Epithelial cell of prostate (primary cell): ENCODE data around the gene VAT1L.
"Not testable (repeated sequence)": the region's sequence is repeated elsewhere in the genome, so short reads cannot be mapped to it uniquely, and the experiment has no call there.

Experiments used
- DNase-seq: peaks from one replicate; pipeline ENCODE4 v3.0.0-alpha.2; 2011; ENCODE audit warnings: low read depth, low spot score
- H3K27ac ChIP-seq: fragments of 450-650 bp; 2 replicates; pipeline ENCODE4 v1.5.1; 2017; ENCODE audit warnings: mild to moderate bottlenecking

The VAT1L gene

DNA sequence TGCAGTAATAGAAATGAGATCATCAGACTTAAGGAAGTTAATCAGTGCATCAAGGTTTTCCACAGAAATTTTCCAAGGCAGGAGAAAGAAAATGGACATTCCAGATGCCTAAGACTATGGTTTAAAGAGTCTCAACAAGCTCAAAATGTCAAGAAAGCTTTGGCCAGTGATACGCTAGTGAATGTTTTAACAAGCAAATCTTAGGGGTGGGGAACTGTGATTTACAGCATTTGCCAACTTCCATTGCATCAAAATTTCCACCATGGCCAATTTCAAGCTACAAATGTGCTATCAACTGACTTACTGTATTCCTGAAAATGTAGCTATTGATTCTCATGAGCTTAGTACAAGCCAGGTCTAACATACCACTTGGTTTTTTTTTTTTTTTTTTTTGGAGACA lies 151.6 kb downstream of the VAT1L start:
- no peak overlapping the region for H3K27ac ChIP-seq
- DNase-seq: no peak

DNA sequence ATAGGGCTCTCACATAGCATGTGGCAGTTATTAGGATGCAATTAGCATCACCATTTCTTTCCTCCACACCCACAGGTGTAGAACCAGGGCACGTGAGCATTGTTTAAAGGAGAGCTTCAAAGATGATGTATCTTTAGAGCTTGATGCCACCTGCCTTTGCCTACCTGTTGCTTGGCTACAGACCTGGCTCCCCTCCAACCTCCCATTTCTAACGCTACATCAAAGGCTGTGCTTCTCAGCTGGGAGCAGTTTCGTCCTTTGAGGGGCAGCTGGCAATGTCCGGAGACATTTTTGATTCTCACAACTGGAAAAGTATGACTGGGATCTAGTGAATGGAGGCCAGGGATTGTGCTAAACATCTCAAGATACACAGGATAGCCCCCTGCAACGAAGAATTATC lies 155.4 kb downstream of the VAT1L start:
- DNase-seq: no peak
- H3K27ac ChIP-seq: no peak overlapping the region

DNA sequence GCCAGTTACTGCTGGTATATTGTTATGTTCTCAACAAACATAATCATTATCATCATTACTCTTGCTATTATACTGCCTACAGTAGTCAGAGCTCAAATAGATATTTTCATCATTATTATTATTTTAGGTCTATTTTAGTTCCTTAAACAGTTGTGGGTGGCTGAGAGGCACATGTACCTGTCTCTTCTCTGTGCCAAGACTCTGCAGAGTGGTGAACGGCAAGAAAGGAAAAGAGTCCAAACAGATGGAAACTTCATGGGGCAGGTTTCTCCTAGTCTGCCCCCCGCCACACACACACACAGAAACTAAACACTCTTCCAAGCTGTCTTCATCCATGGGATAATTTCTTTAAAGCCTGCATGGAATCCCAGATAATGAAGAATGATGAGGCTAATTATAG lies 156.3 kb downstream of the VAT1L start:
- no peak overlapping the region for H3K27ac ChIP-seq
- DNase-seq: no peak

DNA sequence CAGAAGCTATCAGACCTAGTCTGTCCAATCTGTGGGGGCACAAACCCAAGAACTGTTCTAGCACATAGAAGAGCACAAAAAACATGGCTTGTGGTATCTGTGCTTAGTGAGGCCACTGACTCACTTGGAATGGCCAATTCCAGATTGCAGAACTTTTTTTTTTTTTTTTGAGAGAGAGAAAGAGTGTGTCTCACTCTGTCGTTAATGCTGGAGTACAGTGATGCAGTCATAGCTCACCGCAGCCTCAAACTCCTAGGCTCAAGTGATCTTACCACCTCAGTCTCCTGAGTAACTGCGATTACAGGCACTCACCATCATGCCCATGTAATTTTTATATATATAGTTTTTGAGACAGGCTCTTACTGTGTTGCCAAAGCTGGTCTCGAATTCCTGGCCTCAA lies 156.8 kb downstream of the VAT1L start:
- no peak overlapping the region for H3K27ac ChIP-seq
- no peak for DNase-seq

DNA sequence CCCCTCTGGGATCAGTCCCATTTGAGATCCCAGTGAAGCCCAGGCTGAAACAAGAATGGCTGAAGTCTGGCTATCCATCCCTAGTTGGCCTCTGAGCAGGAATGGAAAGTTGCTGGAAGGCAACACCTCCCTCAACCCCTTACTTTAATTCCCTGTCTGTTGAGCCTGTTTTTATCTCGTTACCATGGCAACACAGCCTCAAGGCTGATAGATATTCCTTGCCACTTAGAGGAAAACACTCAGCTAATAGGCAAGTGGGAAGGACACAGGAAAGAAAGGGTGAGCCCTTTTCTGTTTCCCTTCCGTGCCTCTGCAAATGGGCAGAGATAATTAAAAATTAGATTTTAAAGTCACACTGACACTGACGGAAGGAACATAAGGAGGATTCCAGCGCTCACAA lies 158.5 kb downstream of the VAT1L start:
- no peak overlapping the region for H3K27ac ChIP-seq
- DNase-seq: no peak

DNA sequence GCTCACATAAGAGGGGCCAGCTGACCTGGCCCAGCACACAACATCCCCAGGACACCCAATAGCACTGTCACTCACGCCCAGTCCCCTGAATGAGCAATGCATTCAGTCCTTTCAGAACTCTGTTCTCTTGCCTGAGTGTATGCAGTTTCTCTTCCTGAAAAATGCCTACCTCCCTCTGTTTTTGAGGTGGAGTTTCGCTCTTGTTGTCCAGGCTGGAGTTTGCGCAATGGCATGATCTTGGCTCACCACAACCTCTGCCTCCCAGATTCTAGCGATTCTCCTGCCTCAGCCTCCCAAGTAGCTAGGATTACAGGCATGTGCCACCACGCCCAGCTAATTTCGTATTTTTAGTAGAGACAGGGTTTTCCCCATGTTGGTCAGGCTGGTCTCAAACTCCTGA lies 159.2 kb downstream of the VAT1L start:
- not testable (repeated sequence) for DNase-seq, H3K27ac ChIP-seq

DNA sequence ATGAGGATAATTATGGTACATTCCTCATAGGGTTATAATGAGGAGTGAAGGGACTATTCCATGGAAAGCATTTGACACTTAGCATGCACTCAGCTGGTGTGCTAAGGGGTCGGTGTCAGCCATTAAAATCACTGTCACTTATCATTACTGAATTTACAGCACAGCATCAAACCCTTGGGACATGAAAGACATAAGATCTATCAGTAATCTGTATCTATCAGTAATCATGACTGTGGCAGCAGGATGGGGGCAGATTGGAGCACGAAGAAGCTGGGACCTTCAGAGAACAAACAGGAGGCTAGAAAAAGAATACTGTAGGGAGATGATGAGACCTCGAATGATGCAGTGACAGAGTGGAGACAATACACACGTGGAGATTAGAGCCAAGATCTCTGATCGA lies 160.5 kb downstream of the VAT1L start:
- no peak for DNase-seq
- H3K27ac ChIP-seq: no peak overlapping the region

DNA sequence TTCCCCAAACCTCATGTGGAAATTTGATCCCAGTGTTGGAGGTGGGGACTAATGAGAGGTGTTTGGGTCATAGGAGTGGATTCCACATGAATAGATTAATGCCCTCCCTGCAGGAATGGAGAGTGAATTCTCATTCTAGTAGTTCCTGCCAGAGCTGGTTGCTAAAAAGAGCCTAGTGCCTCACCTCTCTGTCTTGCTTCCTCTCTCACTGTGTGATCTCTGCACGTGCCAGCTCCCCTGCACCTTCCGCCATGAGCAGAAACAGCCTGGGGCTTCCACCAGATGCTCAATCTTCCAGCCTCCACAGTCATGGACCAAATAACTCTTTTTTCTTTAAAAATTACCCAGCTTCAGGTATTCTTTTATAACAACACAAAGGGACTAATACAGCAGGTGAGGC lies 161.1 kb downstream of the VAT1L start:
- no peak overlapping the region for H3K27ac ChIP-seq
- DNase-seq: no peak

DNA sequence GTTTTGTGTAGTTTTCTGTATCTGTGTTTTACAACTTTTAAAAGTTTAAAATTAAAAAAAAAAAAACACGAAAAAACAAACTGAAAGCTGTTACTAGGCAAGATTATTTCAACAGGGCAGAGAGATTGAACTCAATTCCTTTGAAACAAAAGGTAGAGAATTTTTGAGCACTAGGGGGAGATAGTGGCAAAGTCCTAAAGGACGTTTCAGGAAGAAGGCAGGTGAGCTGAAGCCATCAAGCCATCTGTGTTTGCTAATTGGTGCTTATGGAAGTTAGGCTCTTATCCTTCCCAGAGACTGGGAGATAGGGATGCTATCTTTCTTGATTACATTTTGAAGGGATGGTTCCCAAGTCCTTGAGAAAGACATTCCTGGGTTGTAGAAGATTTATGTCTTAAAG lies 163.4 kb downstream of the VAT1L start:
- H3K27ac ChIP-seq: no peak overlapping the region
- DNase-seq: no peak

DNA sequence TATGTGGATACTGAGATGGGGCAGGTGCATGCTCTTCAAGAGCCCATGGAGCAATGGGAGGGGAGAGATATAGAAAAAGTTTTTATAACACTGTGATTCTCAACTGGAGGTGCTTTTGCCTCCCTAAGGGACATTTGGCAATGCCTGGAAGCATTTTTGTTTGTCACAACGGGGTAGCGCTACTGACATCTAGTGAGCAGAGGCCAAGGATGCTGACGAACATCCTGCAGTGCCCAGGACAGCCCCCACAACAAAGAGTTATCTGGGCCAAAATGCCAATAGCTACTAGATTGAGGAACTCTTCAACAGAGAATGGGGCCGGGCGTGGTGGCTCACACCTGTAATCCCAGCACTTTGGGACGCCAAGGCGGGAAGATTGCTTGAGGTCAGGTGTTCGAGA lies 166.8 kb downstream of the VAT1L start:
- no peak for DNase-seq
- no peak overlapping the region for H3K27ac ChIP-seq

DNA sequence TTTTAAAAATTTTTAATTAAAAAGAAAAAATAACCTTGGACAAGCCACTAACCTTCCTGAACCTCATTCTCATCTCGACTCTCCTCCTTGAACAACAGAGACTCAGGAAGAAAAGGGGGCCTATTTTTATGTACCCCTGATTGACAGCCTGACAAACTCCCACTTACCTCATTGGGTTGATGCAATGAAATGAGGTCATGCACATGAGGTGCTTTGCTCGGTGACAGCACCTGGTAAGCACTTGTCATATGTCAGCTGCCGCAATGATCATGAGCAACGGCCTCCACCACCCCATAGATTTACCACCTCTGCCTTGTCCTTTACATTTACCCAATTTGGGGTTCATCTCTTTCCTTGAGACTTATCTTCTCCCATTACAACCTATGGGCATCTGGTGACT lies 167.9 kb downstream of the VAT1L start:
- no peak for DNase-seq
- no peak overlapping the region for H3K27ac ChIP-seq

DNA sequence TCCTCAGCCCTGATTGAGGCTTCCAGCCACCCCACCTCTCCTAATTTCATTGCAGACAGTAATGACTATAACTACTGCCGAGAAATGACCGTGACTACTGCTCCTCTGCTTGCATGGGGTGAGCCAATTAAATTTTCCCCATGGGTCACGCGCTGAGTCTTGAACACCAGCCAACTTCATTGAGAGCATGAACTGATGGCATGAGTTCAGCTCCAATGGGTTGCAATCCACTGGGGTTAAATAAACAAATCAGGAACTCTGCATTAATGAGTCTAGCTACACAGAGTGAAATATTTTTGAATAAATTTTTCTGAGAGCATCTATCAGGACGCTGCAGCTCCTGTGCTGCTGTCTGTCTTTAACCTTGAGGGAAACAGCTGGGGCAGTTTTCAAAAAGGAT lies 172.4 kb downstream of the VAT1L start:
- no peak overlapping the region for H3K27ac ChIP-seq
- no peak for DNase-seq

DNA sequence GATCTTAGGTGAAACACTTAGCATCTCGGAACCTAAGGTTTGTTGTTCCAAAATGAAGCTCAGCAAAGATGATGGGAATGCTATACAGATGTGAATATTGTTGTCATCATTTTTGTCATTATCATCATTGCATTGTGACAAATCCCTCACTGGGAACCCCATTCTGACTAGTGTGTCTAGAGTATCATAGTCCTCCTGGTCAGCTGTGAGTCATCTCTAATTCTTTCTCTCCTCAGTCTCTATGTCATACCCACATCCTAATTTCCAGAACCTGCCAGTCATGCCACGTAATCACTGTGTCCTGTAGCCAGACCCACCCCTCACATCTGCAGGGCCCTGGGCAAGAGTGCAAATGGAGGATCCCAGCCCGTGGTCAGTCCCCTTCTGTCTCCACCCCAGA lies 173.4 kb downstream of the VAT1L start:
- no peak overlapping the region for H3K27ac ChIP-seq
- no peak for DNase-seq

DNA sequence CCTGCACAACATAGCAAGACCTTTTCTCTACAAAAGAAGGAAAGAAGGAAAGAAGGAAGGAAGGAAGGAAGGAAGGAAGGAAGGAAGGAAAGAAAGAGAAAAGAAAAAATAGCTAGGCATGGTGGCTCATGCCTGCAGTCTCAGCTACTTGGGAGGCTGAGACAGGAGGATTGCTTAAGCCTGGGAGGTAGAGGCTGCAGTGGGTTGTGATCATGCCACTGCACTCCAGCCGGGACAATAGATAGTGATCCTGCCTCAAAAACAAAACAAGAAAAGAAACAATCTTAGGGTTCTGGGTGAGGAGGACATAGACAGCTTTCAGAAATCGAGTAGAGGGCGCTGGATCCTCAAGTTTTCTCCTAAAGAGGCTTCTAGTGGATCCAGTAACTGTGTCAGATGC lies 174.3 kb downstream of the VAT1L start:
- no peak for DNase-seq
- no peak overlapping the region for H3K27ac ChIP-seq

DNA sequence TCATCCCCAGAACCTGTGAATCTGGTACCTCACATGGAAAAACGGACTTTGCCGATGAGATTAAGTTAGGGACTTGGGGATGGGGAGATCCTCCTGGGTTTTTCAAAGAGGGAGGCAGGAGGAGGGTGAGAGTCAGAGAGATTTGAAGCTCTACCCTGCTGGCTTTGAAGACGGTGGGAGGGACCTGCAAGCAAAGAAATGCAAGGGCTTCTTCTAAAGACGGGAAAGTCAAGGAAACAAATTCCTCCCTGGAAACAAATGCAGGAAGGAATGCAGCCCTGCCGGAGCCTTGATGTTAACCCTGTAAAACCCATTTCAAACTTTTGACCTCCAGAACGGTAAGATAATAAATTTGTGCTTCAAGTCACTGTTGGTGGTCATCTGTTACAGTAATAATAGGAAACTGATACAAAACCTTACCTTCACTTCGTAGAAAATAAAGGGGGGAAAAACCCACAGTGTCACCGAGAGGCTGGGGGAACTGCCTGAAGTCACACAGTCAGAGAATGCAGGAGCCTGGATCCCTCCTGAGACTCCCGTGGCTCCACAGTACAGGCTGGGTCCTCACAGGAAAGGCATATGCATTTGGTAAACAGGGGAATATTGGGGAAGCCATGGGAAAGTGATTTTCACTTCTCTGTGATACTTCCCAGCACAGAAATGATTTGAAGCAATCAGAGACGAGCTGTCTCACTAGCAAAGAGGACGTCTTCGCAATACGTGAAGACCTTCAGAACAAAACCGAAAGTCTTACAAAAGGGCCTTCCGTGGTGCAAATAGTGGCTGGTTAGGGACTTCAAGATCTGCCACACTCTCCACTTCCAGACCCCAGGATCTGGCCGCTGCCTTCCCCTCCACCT lies 175.1 kb downstream of the VAT1L start:
- H3K27ac ChIP-seq: no peak overlapping the region
- DNase-seq: no peak

DNA sequence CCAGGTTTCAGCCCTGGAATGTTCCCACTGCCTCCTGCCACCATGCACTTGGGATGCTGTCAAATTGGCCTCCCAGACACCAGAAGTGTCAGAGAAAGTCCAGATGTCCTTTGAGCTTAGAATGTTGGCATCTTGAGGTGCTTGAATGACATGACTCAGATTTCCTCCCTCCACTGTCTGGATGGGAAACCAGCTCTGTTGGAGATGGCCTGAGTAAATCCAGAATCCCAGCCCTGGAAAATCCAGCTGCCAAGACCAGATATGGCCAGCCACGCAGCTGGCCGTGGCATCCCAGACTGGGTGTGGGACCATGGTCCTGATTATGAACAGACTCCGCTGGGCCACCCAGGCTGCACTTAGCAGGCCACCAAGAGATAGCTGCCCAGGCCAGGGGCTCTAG lies 177.0 kb downstream of the VAT1L start:
- no peak overlapping the region for H3K27ac ChIP-seq
- DNase-seq: no peak

DNA sequence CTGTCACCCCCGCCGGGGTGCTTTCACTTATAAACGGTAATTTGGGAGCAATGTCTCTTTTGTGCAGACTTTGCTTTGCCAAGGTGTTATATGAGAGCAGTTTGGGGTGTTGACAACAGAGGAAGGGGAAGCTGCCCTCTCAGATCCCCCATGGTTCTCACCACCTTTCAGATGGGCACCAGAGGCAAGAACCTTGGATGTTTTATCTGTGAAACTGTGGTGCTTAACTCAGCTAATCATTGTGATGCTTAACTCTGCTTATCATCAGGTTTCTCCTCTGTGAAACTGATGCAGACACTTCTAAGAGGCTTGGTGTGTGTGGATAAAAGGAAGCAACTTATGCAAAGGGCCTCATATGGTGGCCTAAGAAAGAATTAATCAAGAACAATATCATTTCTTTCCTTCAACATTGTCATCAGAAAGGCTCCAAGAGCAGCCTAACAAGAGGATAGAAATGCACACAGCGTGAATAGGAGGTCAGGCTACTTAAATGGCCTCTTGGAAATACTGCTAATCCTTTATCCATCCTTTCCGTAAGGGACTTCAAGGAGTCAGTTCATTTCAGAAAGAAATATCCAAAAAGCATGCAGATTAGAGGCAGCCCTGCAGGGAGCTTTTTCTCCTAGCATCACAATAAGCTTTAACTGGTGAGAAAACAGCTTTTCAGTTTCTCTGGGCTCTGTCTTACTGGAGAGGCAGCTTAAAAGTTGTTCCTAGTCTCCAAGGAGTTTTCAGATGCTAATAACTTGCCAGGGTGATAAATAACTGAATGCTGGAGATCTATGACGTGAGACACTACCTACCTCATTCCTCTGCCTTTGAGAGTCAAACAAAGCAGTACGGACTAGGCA lies 178.9 kb downstream of the VAT1L start:
- no peak overlapping the region for H3K27ac ChIP-seq
- no peak for DNase-seq

DNA sequence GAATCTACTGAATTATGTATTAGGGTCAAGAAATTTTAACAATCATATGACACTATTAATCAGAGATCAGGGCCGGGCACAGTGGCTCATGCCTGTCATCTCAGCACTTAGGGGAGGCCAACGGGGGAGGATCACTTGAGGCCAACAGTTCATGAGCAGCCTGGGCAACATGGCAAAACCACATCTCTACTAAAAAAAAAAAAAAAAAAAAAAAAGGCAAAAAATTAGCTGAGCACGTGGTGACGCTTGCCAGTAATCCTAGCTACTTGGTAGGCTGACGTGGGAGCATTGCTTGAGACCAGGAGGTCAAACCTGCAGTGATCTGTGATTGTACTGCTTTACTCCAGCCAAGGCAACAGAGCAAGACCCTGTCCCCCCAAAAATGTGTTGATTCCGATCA lies 181.5 kb downstream of the VAT1L start:
- no peak for DNase-seq
- no peak overlapping the region for H3K27ac ChIP-seq

DNA sequence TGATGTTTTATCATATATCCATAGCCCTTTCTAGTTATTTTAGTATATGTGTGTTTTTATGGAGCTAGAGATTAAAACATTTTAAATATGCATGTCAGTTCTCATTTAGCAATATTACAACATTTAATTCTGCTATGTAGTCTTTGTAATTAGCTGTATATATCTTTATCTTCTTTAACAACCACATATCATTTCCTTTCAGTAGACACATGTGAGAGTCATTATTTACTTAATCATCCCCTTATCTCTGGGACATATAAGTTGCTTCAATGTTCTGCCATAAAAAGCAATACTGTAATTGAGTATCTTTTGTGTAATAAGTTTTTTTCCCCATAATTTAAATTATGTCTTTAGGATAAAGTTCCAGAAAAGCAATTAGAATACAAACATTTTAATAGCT lies 182.0 kb downstream of the VAT1L start:
- no peak overlapping the region for H3K27ac ChIP-seq
- DNase-seq: no peak

DNA sequence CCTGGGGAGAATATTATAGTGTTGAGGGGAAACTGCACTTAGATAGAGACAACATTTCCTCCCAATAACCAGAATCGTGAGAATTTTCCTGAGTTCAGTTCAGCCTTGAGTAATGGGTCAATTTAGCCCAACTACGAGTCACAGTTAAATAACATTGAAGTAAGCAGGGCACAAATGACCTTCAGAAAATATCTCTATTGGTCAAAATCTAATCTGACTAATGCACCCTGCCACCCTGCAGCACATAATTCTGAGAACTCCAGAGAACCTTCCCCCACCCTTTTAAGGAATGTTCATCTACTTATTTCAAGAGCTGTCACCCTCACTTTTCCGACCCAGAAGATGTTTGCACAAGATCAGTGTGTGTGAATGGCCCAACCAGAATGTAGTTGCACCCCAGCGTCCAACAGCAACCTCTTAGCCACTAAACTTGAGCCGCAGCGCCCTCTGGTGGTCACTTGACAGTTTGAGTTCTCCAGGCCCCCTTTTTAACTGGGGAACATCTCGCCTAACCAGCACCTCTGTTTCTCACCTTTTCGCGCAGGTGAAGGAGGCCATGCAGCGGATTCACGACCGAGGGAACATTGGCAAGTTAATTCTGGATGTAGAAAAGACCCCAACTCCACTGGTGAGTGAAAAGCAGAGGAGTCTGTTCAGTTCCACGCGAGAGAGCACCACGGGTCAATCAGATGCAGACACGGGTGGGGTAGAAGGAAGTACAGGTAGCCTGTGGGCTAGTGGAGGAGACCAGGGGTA lies 183.1 kb downstream of the VAT1L start:
- no peak overlapping the region for H3K27ac ChIP-seq
- DNase-seq: peak; percentile 20

DNA sequence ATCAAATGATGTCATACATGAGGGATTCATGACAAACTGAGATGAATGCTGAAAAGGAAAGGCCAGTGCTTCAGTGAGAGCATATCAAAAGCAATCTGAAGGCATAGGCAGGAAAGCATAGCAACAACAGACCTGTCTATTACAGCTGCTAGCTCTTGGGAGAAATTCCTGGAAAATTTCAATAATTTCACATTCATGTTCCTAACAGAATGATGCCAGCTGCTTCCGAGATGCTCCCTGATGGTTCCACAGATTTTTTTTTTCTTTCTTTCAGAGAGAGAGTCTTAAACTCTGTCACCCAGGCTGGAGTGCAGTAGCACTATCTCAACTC lies 183.7 kb downstream of the VAT1L start:
- DNase-seq: no peak

More for the DNA sequence above, 183.7 kb downstream of the VAT1L start:
- H3K27ac ChIP-seq: no peak overlapping the region
